ENCODE measurements around the gene NXPE2. TPM values are rescaled to one million over a fixed set of nuclear protein-coding genes. Genes with fewer than 3 reads are reported as not detected.

Gene NXPE2
- total RNA-seq, 6 donors from 2014 or later = 0.30 TPM; not detected in 5

DNA sequence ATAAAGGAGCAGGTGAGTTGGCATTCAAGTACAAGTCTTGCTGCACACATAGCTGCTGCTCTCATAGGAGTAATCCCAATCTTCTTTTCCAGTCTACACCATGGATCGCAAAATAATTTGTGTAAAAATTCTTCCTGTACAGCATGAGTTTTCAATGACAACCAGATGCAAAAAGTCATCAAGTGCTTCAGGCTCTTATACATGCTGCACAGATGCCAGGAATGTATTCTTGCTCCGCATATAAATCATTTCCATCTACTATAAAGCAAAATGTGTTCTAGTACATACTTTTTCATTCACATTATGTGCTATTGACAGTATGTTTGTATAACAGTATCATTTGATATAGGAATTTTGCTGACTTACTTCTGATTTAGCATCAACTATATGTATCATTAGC is 35.4 kb downstream of the NXPE2 start:
- 84 to 94% methylated on average over 2 of the region's 2 CpGs for WGBS, 2 donors
- no peak for DNase-seq

DNA sequence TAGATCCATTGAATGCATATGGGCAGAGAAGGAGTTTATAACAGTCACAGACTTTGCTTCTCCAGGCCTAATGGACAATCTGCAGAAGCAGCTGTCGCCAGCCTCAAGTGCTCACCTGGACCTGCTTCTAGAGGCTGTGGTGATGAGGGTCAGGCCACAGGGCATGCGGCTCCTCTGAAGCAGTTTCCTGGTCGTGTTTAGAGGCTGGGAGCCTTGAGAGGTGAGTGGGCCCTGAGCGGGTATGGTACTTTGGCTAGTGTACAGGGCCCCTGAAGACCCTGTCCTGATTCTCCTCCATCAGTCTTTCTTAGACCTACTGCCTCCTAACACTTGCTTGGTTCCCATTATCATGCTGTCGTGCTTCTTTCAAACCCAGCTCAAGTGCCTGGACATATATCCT is 41.2 kb downstream of the NXPE2 start:
- no peaks in the 10 kb centered on the region for H3K4me1 ChIP-seq
- H3K9me3 ChIP-seq = no peaks in the 10 kb centered on the region
- no peak overlapping the region for H3K27ac ChIP-seq
- DNase-seq (no peak), ATAC-seq (ENCODE audit: low FRiP score in 2 of 2) (peak in 1 of 2 donors; percentile 57)
- H3K27me3 ChIP-seq = no peaks in the 10 kb centered on the region
- TF ChIP-seq EP300 (IDR thresholded peaks at IDR 0.05) (no peak), POLR2A (IDR thresholded peaks at IDR 0.05) (no peak), POLR2AphosphoS5 (IDR thresholded peaks at IDR 0.05) (no peak)
- TF ChIP-seq, protein P1, sequence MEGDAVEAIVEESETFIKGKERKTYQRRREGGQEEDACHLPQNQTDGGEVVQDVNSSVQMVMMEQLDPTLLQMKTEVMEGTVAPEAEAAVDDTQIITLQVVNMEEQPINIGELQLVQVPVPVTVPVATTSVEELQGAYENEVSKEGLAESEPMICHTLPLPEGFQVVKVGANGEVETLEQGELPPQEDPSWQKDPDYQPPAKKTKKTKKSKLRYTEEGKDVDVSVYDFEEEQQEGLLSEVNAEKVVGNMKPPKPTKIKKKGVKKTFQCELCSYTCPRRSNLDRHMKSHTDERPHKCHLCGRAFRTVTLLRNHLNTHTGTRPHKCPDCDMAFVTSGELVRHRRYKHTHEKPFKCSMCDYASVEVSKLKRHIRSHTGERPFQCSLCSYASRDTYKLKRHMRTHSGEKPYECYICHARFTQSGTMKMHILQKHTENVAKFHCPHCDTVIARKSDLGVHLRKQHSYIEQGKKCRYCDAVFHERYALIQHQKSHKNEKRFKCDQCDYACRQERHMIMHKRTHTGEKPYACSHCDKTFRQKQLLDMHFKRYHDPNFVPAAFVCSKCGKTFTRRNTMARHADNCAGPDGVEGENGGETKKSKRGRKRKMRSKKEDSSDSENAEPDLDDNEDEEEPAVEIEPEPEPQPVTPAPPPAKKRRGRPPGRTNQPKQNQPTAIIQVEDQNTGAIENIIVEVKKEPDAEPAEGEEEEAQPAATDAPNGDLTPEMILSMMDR (IDR thresholded peaks at IDR 0.05) = no peak
- WGBS, 2 donors = 58 to 90% methylated on average over 1 to 5 of the region's 5 CpGs
- no peaks in the 10 kb centered on the region for H3K36me3 ChIP-seq
- H3K4me3 ChIP-seq = no peak overlapping the region

More for the DNA sequence above, 35.4 kb downstream of the NXPE2 start:
- H3K4me3 ChIP-seq = no peak overlapping the region
- no peaks in the 10 kb centered on the region for H3K27me3 ChIP-seq
- no peaks in the 10 kb centered on the region for H3K36me3 ChIP-seq
- H3K4me1 ChIP-seq = no peaks in the 10 kb centered on the region
- no peak overlapping the region for H3K27ac ChIP-seq
- no peak for TF ChIP-seq EP300 (IDR thresholded peaks at IDR 0.05)
- TF ChIP-seq, protein P1 (IDR thresholded peaks at IDR 0.05) = no peak
- no peak for TF ChIP-seq POLR2AphosphoS5 (IDR thresholded peaks at IDR 0.05)
- no peak for TF ChIP-seq POLR2A (IDR thresholded peaks at IDR 0.05)
- ATAC-seq (ENCODE audit: low FRiP score in 2 of 2) = no peak
- H3K9me3 ChIP-seq = peaks cover 0 to 7% (median 4%) of the 10 kb centered on the region in 4 donors

DNA sequence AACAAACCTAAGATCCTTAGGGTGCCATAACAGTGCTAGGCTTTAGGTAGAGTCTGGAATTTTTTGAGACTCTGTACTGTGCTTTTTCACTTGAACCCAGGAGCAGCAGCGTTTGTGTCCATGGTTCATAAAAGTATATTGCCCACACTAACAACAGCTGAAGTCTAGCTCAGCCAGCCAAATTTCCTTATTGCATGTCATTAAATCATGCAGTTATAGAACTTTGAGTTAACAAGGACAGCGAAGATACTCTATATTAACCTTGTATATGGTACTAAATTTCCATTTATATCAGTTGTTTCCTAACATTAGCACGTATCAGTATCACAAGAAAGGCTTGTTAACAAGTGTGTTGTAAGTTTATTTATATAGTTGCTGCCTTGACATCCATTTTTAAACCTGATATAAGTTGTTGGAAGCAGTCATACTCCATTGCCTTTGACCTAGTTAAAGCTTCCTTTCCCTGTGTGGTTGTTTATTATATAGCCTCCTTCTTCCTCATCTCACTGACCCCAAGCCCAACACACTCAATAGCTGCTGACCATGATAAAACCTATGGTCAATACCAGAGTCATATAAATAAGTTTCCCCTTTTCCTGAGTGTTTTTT is 46.7 kb downstream of the NXPE2 start:
- no peaks in the 10 kb centered on the region for H3K9me3 ChIP-seq
- H3K4me3 ChIP-seq = no peak overlapping the region
- TF ChIP-seq POLR2A (IDR thresholded peaks at IDR 0.05) (no peak), POLR2AphosphoS5 (IDR thresholded peaks at IDR 0.05) (no peak), EP300 (IDR thresholded peaks at IDR 0.05) (no peak)
- TF ChIP-seq, protein P1 (IDR thresholded peaks at IDR 0.05) = no peak
- no peaks in the 10 kb centered on the region for H3K4me1 ChIP-seq
- 75 to 84% methylated on average over 3 of the region's 3 CpGs for WGBS, 2 donors
- ATAC-seq (ENCODE audit: low FRiP score in 2 of 2) (no peak), DNase-seq (no peak)
- no peaks in the 10 kb centered on the region for H3K27me3 ChIP-seq
- H3K27ac ChIP-seq = no peak overlapping the region
- H3K36me3 ChIP-seq = no peaks in the 10 kb centered on the region

DNA sequence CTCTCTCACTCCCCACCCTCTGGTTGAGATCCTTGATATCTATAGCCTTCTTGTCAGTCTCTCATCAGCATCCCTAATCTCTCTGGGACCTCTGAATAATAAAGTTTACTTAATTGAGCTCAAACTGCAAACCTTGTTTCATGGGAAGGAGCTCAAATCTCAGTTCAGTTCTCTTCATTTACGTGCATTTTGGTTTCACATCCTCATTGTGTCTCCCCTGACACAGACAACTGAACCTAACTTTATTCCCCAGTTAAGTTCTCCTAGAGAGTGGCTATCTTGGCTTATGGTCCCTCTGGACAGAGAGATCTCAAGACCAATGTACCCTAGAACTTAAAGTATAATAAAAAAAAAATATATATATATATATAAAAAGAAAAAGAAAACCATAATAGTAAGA is 47.3 kb downstream of the NXPE2 start:
- Histone ChIP-seq H3K27me3 (no peaks in the 10 kb centered on the region), H3K4me1 (no peaks in the 10 kb centered on the region), H3K4me3 (no peak overlapping the region), H3K9me3 (no peaks in the 10 kb centered on the region), H3K36me3 (no peaks in the 10 kb centered on the region), H3K27ac (no peak overlapping the region)
- ATAC-seq (ENCODE audit: low FRiP score in 2 of 2) (no peak), DNase-seq (no peak)
- WGBS, 2 donors = 73 to 77% methylated on average over 1 of the region's 1 CpG
- TF ChIP-seq, protein P1 (IDR thresholded peaks at IDR 0.05) = no peak
- TF ChIP-seq POLR2AphosphoS5 (IDR thresholded peaks at IDR 0.05) (no peak), POLR2A (IDR thresholded peaks at IDR 0.05) (no peak), EP300 (IDR thresholded peaks at IDR 0.05) (no peak)

- Histone ChIP-seq H3K4me1 (no peaks in the 10 kb centered on the region), H3K36me3 (no peaks in the 10 kb centered on the region), H3K27ac (no peak overlapping the region), H3K27me3 (no peaks in the 10 kb centered on the region), H3K4me3 (no peak overlapping the region), H3K9me3 (peaks cover 0 to 4% (median 0%) of the 10 kb centered on the region in 4 donors)
- no peak for TF ChIP-seq POLR2A (IDR thresholded peaks at IDR 0.05)
- no peak for TF ChIP-seq POLR2AphosphoS5 (IDR thresholded peaks at IDR 0.05)
- TF ChIP-seq, protein P1 (IDR thresholded peaks at IDR 0.05) = no peak
- TF ChIP-seq EP300 (IDR thresholded peaks at IDR 0.05) = no peak
- no peak for ATAC-seq (ENCODE audit: low FRiP score in 2 of 2)
- WGBS, 2 donors = 72 to 74% methylated on average over 4 of the region's 4 CpGs
- no peak for DNase-seq
These were observed 58.5 kb downstream of the NXPE2 start for GRCh38 chr11:114736806-114737205.

Data from upper lobe of left lung (tissue), 6 donors.